ENCODE measurements around the gene HIVEP2. TPM values are rescaled to one million over a fixed set of nuclear protein-coding genes. Genes with fewer than 3 reads are reported as not detected.

Gene HIVEP2
- total RNA-seq, 1 experiment from 2014 or later = 3.2 TPM

GRCh38 chr6:142947714-142948480 lies 2.9 kb upstream of the HIVEP2 start:
- DNase-seq (ENCODE audit: low spot score) = no peak
- H3K4me1 ChIP-seq (ENCODE audit: insufficient read depth, low read length, poor library complexity, severe bottlenecking) = peaks cover 11% of the 10 kb centered on the region
- H3K27ac ChIP-seq (ENCODE audit: low read depth, low read length, poor library complexity, severe bottlenecking) = no peak overlapping the region
- H3K9me3 ChIP-seq (ENCODE audit: low read depth, low read length, poor library complexity, severe bottlenecking) = no peaks in the 10 kb centered on the region
- H3K27me3 ChIP-seq (replicated peaks; ENCODE audit: insufficient read depth, low read depth, low read length, poor library complexity) = peaks cover 6% of the 10 kb centered on the region
- no peak for TF ChIP-seq EZH2 (IDR thresholded peaks at IDR 0.05; ENCODE audit: borderline replicate concordance, low read depth, low read length, poor library complexity, severe bottlenecking)
- TF ChIP-seq, protein P1, sequence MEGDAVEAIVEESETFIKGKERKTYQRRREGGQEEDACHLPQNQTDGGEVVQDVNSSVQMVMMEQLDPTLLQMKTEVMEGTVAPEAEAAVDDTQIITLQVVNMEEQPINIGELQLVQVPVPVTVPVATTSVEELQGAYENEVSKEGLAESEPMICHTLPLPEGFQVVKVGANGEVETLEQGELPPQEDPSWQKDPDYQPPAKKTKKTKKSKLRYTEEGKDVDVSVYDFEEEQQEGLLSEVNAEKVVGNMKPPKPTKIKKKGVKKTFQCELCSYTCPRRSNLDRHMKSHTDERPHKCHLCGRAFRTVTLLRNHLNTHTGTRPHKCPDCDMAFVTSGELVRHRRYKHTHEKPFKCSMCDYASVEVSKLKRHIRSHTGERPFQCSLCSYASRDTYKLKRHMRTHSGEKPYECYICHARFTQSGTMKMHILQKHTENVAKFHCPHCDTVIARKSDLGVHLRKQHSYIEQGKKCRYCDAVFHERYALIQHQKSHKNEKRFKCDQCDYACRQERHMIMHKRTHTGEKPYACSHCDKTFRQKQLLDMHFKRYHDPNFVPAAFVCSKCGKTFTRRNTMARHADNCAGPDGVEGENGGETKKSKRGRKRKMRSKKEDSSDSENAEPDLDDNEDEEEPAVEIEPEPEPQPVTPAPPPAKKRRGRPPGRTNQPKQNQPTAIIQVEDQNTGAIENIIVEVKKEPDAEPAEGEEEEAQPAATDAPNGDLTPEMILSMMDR (conservative IDR thresholded peaks at IDR 0.05; ENCODE audit: low read depth, low read length) = no peak
- no TSS peak for BruUV-seq (replicated peaks)
- ChIA-PET POLR2A (ENCODE audit: low non-redundant PET) (no interaction called here), CTCF (no interaction called here)
- H3K4me3 ChIP-seq (ENCODE audit: low read depth, low read length, poor library complexity, severe bottlenecking) = peak overlapping the region; percentile 66
- intact Hi-C loops (cut with micrococcal nuclease; ENCODE audit: unreplicated experiment) = loop anchor here (10.0 kb wide), 1 partner anchor 253 kb away; no protein-coding TSS in a partner anchor
- H3K36me3 ChIP-seq (ENCODE audit: insufficient read depth, low read length, poor library complexity, severe bottlenecking) = no peaks in the 10 kb centered on the region

- CTCF ChIA-PET = no interaction called here
- TF ChIP-seq, protein P1 (conservative IDR thresholded peaks at IDR 0.05; ENCODE audit: low read depth, low read length) = no peak
- no peak for TF ChIP-seq EZH2 (IDR thresholded peaks at IDR 0.05; ENCODE audit: borderline replicate concordance, low read depth, low read length, poor library complexity, severe bottlenecking)
These were observed 2.1 kb upstream of the HIVEP2 start for GRCh38 chr6:142946924-142947713.

DNA sequence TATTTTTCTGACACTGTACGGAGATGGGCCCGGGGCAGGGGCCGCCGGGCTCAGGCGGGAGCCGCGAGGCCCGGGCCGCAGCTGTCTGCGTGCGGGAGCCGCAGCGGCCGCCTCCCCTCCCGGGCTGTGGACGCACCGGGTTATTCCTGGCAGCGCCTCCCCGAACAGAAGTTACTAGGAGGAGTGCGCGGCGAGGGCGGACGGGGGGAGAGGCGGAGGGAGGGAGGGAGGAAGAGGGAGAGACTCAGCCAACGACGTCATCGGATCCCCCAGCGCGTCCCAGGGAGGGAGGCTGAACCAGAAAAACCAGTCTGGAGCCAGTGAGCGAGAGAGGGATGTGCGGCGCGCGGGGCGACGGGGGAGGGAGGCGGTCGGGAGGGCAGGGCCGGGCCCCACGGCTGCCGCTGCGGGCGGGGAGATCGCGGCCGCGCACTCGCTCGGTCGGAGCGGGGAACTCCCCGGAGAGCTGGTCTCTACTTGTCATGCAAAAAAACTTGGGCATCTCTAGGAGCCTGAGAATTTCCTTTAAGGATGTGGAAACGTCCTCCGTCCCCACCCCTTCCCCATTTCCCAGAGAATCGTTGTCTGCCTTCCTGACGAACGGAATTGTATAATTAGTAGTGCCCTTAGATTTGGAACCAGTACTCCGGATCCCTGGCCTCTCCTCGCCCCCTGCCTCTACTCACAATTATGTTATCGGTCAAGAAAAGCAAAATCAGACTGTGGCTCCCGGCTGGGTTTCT lies 1.4 kb upstream of the HIVEP2 start:
- Histone ChIP-seq H3K27ac (ENCODE audit: low read depth, low read length, poor library complexity, severe bottlenecking) (no peak overlapping the region), H3K9me3 (ENCODE audit: low read depth, low read length, poor library complexity, severe bottlenecking) (no peaks in the 10 kb centered on the region), H3K4me1 (ENCODE audit: insufficient read depth, low read length, poor library complexity, severe bottlenecking) (peaks cover 11% of the 10 kb centered on the region), H3K4me3 (ENCODE audit: low read depth, low read length, poor library complexity, severe bottlenecking) (peak overlapping the region; percentile 66), H3K36me3 (ENCODE audit: insufficient read depth, low read length, poor library complexity, severe bottlenecking) (no peaks in the 10 kb centered on the region), H3K27me3 (replicated peaks; ENCODE audit: insufficient read depth, low read depth, low read length, poor library complexity) (peaks cover 6% of the 10 kb centered on the region)
- peak; percentile 92 for DNase-seq (ENCODE audit: low spot score)
- POLR2A ChIA-PET (ENCODE audit: low non-redundant PET) = no interaction called here
- no TSS peak for BruUV-seq (replicated peaks)
- peak; percentile 36 for TF ChIP-seq EZH2 (IDR thresholded peaks at IDR 0.05; ENCODE audit: borderline replicate concordance, low read depth, low read length, poor library complexity, severe bottlenecking)
- TF ChIP-seq, protein P1 (conservative IDR thresholded peaks at IDR 0.05; ENCODE audit: low read depth, low read length) = no peak
- CTCF ChIA-PET = no interaction called here
- intact Hi-C loops (cut with micrococcal nuclease; ENCODE audit: unreplicated experiment) = loop anchor here (10.0 kb wide), 1 partner anchor 252 kb away; no protein-coding TSS in a partner anchor

More at GRCh38 chr6:142946924-142947713, 2.1 kb upstream of the HIVEP2 start:
- peak; percentile 45 for DNase-seq (ENCODE audit: low spot score)
- BruUV-seq (replicated peaks) = no TSS peak
- H3K27me3 ChIP-seq (replicated peaks; ENCODE audit: insufficient read depth, low read depth, low read length, poor library complexity) = peaks cover 6% of the 10 kb centered on the region
- peak overlapping the region; percentile 66 for H3K4me3 ChIP-seq (ENCODE audit: low read depth, low read length, poor library complexity, severe bottlenecking)
- peaks cover 11% of the 10 kb centered on the region for H3K4me1 ChIP-seq (ENCODE audit: insufficient read depth, low read length, poor library complexity, severe bottlenecking)
- H3K27ac ChIP-seq (ENCODE audit: low read depth, low read length, poor library complexity, severe bottlenecking) = no peak overlapping the region
- POLR2A ChIA-PET (ENCODE audit: low non-redundant PET) = no interaction called here
- no peaks in the 10 kb centered on the region for H3K9me3 ChIP-seq (ENCODE audit: low read depth, low read length, poor library complexity, severe bottlenecking)
- H3K36me3 ChIP-seq (ENCODE audit: insufficient read depth, low read length, poor library complexity, severe bottlenecking) = no peaks in the 10 kb centered on the region
- intact Hi-C loops (cut with micrococcal nuclease; ENCODE audit: unreplicated experiment) = loop anchor here (10.0 kb wide), 1 partner anchor 252 kb away; no protein-coding TSS in a partner anchor

Data from A673 (cell line).